Stomach (tissue), 4 donors: ENCODE results near the gene ANKFY1.

Source experiments
- EP300 ChIP-seq: sonication (generic); formaldehyde crosslinking; IDR thresholded peaks from one replicate; pipeline ENCODE4 v1.6.1; 2017; ENCODE audit warnings: antibody characterized with exemption
- POLR2A ChIP-seq, 4 donors: fragments of 450-650 bp; IDR thresholded peaks; one replicate each; pipeline ENCODE4 v1.6.1; 2016; ENCODE audit warnings: antibody characterized with exemption in 4 of 4, control low read depth in 2 of 4, mild to moderate bottlenecking in 1 of 4, moderate library complexity in 1 of 4
- POLR2AphosphoS5 ChIP-seq, 3 donors: sonication (generic); formaldehyde crosslinking; IDR thresholded peaks; one replicate each; pipeline ENCODE4 v1.6.1; 2016; ENCODE audit warnings: antibody characterized with exemption in 3 of 3
- TF ChIP-seq, protein P1 (sequence below), 7 experiments: fragments of 450-650 bp in 4 of 7; fragments of 200-600 bp in 3 of 7; sonication (generic) in 3 of 7; IDR thresholded peaks; one replicate each; pipeline ENCODE4 v1.5.1; 2016 to 2019; ENCODE audit warnings: antibody characterized with exemption in 7 of 7, control low read depth in 2 of 7, mild to moderate bottlenecking in 1 of 7

DNA sequence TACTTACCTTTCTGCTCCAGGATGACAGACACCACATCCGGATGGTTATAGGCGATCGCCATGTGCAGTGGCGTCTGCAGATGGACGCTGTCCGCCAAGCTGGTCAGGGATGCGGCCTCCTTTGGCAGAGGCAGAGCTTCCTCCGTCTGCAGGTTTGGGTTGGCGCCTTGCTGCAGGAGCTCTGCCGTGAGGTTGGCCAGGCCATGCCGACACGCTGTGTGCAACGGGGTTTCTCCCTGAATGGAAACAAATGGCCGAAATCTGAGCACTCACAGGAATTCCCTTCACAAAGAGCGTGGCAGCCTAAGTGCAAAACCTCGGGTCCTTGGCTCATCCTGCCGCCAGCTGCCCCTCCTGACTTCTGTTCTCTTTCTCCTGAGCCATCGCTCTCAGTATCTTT lies 79.0 kb downstream of the ANKFY1 start:
- TF ChIP-seq, protein P1, sequence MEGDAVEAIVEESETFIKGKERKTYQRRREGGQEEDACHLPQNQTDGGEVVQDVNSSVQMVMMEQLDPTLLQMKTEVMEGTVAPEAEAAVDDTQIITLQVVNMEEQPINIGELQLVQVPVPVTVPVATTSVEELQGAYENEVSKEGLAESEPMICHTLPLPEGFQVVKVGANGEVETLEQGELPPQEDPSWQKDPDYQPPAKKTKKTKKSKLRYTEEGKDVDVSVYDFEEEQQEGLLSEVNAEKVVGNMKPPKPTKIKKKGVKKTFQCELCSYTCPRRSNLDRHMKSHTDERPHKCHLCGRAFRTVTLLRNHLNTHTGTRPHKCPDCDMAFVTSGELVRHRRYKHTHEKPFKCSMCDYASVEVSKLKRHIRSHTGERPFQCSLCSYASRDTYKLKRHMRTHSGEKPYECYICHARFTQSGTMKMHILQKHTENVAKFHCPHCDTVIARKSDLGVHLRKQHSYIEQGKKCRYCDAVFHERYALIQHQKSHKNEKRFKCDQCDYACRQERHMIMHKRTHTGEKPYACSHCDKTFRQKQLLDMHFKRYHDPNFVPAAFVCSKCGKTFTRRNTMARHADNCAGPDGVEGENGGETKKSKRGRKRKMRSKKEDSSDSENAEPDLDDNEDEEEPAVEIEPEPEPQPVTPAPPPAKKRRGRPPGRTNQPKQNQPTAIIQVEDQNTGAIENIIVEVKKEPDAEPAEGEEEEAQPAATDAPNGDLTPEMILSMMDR (IDR thresholded peaks at IDR 0.05), result no peak
- TF ChIP-seq POLR2AphosphoS5 (IDR thresholded peaks at IDR 0.05), result no peak
- TF ChIP-seq POLR2A (IDR thresholded peaks at IDR 0.05), result no peak
- TF ChIP-seq EP300, result no peak
